ENCODE results near the gene ATOH8.

DNA sequence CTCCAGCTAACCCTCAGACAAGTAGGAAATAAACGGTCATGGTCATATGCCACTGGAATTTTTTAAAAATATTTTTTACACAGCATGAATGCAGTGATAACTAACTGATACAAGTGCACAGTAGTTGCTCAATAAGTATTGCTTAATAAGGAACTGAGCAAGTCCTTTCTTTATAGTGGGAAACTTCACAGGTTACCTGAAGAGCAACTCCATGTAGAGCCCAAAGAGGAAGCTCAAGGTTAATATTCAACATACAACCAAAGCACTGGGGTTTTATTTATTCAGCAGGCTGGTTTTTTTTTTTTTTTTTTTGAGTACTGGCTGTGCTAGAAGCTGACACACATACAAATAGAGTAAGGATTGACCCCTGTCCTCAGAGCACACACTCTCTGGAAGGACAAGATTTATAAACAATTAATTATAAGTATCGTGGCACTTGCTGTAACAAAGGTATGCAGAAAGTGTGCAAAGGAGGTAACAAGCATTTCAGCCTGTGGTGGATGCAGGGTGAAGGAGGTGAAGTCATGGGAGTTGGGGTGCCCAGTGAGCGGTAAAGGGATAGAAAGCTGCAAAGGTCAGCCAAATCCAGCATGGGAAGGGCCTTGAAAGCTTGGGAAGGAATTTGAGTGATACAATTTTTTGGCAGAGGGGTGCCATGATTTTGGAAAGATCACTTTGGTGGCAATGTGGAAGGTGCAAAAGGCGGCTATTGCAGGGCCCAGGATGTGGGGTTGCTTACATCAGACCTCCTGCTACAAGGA lies 52.7 kb downstream of the ATOH8 start:
- TF ChIP-seq FOS (IDR thresholded peaks at IDR 0.05; ENCODE audit: borderline replicate concordance, extremely low read depth, insufficient read length) (no peak), ZBTB4 (CRISPR knock-in tag; IDR thresholded peaks at IDR 0.05) (no peak), TAF1 (IDR thresholded peaks at IDR 0.05; ENCODE audit: borderline replicate concordance, low read depth, low read length) (no peak), POLR2A (IDR thresholded peaks at IDR 0.05; ENCODE audit: low read depth, low read length) (no peak), RAD21 (IDR thresholded peaks at IDR 0.05; ENCODE audit: insufficient read depth, low read depth, low read length) (no peak), SP1 (IDR thresholded peaks at IDR 0.05; ENCODE audit: low read depth, low read length) (no peak), MTA3 (IDR thresholded peaks at IDR 0.05; ENCODE audit: borderline replicate concordance, low read length) (no peak), ATF3 (IDR thresholded peaks at IDR 0.05; ENCODE audit: borderline replicate concordance, extremely low read depth, low read depth, low read length) (no peak), CHD2 (IDR thresholded peaks at IDR 0.05; ENCODE audit: borderline replicate concordance, low read depth, low read length) (no peak), DPF2 (IDR thresholded peaks at IDR 0.05) (no peak), ETV6 (conservative IDR thresholded peaks at IDR 0.05 in 1 of 2, IDR thresholded peaks at IDR 0.05 in 1 of 2; ENCODE audit: borderline replicate concordance in 1 of 2, low read depth in 1 of 2) (no peak), NKRF (conservative IDR thresholded peaks at IDR 0.05) (no peak)
- TF ChIP-seq, protein P1, sequence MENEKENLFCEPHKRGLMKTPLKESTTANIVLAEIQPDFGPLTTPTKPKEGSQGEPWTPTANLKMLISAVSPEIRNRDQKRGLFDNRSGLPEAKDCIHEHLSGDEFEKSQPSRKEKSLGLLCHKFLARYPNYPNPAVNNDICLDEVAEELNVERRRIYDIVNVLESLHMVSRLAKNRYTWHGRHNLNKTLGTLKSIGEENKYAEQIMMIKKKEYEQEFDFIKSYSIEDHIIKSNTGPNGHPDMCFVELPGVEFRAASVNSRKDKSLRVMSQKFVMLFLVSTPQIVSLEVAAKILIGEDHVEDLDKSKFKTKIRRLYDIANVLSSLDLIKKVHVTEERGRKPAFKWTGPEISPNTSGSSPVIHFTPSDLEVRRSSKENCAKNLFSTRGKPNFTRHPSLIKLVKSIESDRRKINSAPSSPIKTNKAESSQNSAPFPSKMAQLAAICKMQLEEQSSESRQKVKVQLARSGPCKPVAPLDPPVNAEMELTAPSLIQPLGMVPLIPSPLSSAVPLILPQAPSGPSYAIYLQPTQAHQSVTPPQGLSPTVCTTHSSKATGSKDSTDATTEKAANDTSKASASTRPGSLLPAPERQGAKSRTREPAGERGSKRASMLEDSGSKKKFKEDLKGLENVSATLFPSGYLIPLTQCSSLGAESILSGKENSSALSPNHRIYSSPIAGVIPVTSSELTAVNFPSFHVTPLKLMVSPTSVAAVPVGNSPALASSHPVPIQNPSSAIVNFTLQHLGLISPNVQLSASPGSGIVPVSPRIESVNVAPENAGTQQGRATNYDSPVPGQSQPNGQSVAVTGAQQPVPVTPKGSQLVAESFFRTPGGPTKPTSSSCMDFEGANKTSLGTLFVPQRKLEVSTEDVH (IDR thresholded peaks at IDR 0.05; ENCODE audit: low read depth, partially characterized antibody) = no peak
- TF ChIP-seq, protein P2, sequence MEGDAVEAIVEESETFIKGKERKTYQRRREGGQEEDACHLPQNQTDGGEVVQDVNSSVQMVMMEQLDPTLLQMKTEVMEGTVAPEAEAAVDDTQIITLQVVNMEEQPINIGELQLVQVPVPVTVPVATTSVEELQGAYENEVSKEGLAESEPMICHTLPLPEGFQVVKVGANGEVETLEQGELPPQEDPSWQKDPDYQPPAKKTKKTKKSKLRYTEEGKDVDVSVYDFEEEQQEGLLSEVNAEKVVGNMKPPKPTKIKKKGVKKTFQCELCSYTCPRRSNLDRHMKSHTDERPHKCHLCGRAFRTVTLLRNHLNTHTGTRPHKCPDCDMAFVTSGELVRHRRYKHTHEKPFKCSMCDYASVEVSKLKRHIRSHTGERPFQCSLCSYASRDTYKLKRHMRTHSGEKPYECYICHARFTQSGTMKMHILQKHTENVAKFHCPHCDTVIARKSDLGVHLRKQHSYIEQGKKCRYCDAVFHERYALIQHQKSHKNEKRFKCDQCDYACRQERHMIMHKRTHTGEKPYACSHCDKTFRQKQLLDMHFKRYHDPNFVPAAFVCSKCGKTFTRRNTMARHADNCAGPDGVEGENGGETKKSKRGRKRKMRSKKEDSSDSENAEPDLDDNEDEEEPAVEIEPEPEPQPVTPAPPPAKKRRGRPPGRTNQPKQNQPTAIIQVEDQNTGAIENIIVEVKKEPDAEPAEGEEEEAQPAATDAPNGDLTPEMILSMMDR (IDR thresholded peaks at IDR 0.05 in 2 of 3, conservative IDR thresholded peaks at IDR 0.05 in 1 of 3; ENCODE audit: control insufficient read depth in 2 of 3, extremely low read depth in 1 of 3, insufficient read depth in 1 of 3, low read depth in 3 of 3, low read length in 3 of 3) = no peak
